AG04449 (cell line): ENCODE data around the gene SLC22A5.
"Not testable (repeated sequence)": the region's sequence is repeated elsewhere in the genome, so short reads cannot be mapped to it uniquely, and the experiment has no call there.

Experiments
- CTCF ChIA-PET: fragments of 350-600 bp; formaldehyde crosslinking; extraction: SDS; loops from one replicate; lab custom pipeline; 2021; ENCODE audit warnings: antibody characterized with exemption; lab: Yijun Ruan, JAX
- POLR2A ChIA-PET: fragments of 400-600, 350-600 bp; formaldehyde crosslinking; extraction: SDS; loops from one replicate; lab custom pipeline; 2020; ENCODE audit warnings: antibody characterized with exemption, inconsistent platforms; lab: Yijun Ruan, JAX
- DNase-seq: peaks from one replicate; pipeline ENCODE4 v3.0.0-alpha.2; 2010; ENCODE audit warnings: low read depth, low spot score
- H3K4me3 ChIP-seq: 2 replicates; pipeline ENCODE4 v1.5.1; 2011; ENCODE audit warnings: low read depth, mild to moderate bottlenecking, control low read depth, low read length
- CTCF ChIP-seq: IDR thresholded peaks from one replicate; pipeline ENCODE4 v1.5.1; 2011; ENCODE audit warnings: mild to moderate bottlenecking, moderate library complexity, low read length, control low read depth, inconsistent platforms; ENCODE audit not compliant: insufficient read depth; ENCODE audit errors: missing control alignments

SLC22A5 gene

GRCh38 chr5:132413567-132413966 lies 44.1 kb downstream of the SLC22A5 start:
- TF ChIP-seq CTCF, result no peak
- CTCF ChIA-PET, result interaction anchor here (0.7 to 6.2 kb wide), 5 partner anchors 11 to 175 kb away, joined by 3 to 90 read pairs (median 11); partner anchors contain the start of gene IRF1
- POLR2A ChIA-PET, result no interaction called here
- DNase-seq, result no peak
- no peak overlapping the region for H3K4me3 ChIP-seq

- no peak for TF ChIP-seq CTCF
- no peak overlapping the region for H3K4me3 ChIP-seq
- POLR2A ChIA-PET, result interaction anchor here (1.1 to 1.5 kb wide), 2 partner anchors 75 to 82 kb away, joined by 6 to 8 read pairs; partner anchors contain the start of gene IRF1
- CTCF ChIA-PET, result interaction anchor here (0.7 to 6.2 kb wide), 14 partner anchors 9 to 112 kb away, joined by 3 to 90 read pairs (median 4); partner anchors contain the start of gene IRF1
- DNase-seq, result no peak
These were observed 45.3 kb downstream of the SLC22A5 start for GRCh38 chr5:132414634-132415378.

GRCh38 chr5:132415516-132415915 lies 46.0 kb downstream of the SLC22A5 start:
- H3K4me3 ChIP-seq, DNase-seq: not testable (repeated sequence)
- ChIA-PET POLR2A (interaction anchor here (1.5 kb wide), 1 partner anchor 81 kb away, joined by 6 read pairs; no protein-coding TSS in a partner anchor), CTCF (interaction anchor here (0.8 to 6.2 kb wide), 14 partner anchors 9 to 111 kb away, joined by 3 to 90 read pairs (median 4); partner anchors contain the start of gene IRF1)

DNA sequence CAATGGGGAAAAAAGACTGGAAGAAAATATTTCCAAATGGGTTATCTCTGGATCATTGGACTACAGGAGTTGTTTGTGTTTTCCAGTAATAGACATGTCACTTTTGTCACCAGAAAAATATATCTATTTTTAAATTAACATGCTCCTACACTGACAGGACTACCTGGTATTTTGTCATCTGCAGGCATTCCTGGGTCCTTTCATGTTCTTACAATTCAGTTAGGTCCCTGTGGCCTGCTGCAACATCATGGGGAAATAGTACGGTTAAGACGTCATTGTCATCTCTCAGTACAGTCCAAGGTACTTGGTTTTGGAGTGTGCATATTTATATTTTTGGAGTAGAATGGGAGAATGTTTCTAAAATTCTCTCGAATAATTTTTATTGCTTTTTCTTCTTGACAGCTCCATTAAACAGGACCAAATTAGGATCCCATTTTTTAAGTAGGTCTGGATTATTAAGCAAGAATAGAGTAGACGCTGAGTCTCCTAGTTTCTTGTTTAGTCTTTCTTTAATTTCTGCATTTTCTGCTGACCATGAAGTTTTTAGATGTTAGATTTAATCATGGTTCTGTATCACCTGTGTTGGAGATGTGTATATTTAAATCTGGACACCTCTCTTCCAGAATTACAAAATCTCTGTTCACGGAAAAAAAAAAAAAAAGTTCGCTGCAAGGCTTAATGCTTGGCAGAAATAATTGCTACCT lies 46.9 kb downstream of the SLC22A5 start:
- CTCF ChIA-PET, result interaction anchor here (0.8 to 6.2 kb wide), 12 partner anchors 9 to 83 kb away, joined by 3 to 90 read pairs (median 4); partner anchors contain the start of gene IRF1

DNA sequence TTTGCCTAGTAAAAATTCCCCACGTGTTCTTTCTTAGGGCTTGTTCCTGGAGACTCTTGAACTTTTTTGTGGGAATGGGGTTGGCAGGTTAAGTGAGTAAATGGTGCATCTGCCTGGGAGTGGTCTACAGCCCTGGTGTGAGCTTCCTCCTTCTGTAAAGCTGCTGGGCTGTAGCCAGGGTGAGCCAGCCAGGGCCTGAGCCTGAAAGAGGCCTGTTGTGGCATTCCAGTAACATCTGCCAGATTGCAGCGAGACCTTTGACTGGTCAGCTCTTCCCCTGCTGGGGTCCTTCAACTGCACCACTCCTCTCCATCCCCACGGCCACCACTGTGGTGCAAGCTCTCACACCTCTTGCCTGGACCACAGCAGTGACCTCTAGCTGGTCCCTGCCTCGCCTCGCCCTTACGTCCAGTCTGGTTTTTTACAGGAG lies 47.5 kb downstream of the SLC22A5 start:
- no peak for DNase-seq
- no peak for TF ChIP-seq CTCF
- CTCF ChIA-PET, result interaction anchor here (0.8 to 6.2 kb wide), 13 partner anchors 8 to 82 kb away, joined by 3 to 90 read pairs (median 5); partner anchors contain the start of gene IRF1
- H3K4me3 ChIP-seq, result no peak overlapping the region
- POLR2A ChIA-PET, result interaction anchor here (1.3 to 1.9 kb wide), 2 partner anchors 73 to 79 kb away, joined by 3 to 6 read pairs; partner anchors contain the start of gene IRF1

More for the DNA sequence above, 46.9 kb downstream of the SLC22A5 start:
- POLR2A ChIA-PET, result interaction anchor here (1.9 kb wide), 1 partner anchor 74 kb away, joined by 6 read pairs; the partner anchor contains the start of gene IRF1
- no peak overlapping the region for H3K4me3 ChIP-seq
- no peak for DNase-seq
- TF ChIP-seq CTCF, result no peak

- ChIA-PET POLR2A (interaction anchor here (1.3 to 1.9 kb wide), 2 partner anchors 73 to 78 kb away, joined by 3 to 6 read pairs; partner anchors contain the start of gene IRF1), CTCF (interaction anchor here (0.8 to 6.2 kb wide), 11 partner anchors 9 to 82 kb away, joined by 3 to 90 read pairs (median 5); partner anchors contain the start of gene IRF1)
- no peak overlapping the region for H3K4me3 ChIP-seq
- DNase-seq, result no peak
- TF ChIP-seq CTCF, result no peak
These were observed 48.0 kb downstream of the SLC22A5 start for GRCh38 chr5:132417461-132417860.
